NCI-H2196 (cell line): ENCODE measurements around the gene AVP.

Experiments
- DNase-seq: peaks from one replicate; lab custom pipeline; 2025; ENCODE audit not compliant: unreplicated experiment; lab: John Stamatoyannopoulos, UW

AVP gene

GRCh38 chr20:3051385-3052019, 33.0 kb downstream of the AVP start:
- no peak for DNase-seq

GRCh38 chr20:3047486-3048419, 36.8 kb downstream of the AVP start:
- no peak for DNase-seq

GRCh38 chr20:3046677-3047462, 37.7 kb downstream of the AVP start:
- peak; percentile 33 for DNase-seq

GRCh38 chr20:3045816-3046676, 38.5 kb downstream of the AVP start, which contains the start of gene MRPS26:
TSS of gene MRPS26 (plus strand) at chr20:3046052. CDS start at chr20:3046069, 17 bp downstream.
- DNase-seq: peak; percentile 91

GRCh38 chr20:3045042-3045815, 39.3 kb downstream of the AVP start:
- DNase-seq: peak; percentile 84

GRCh38 chr20:3044336-3044965, 40.1 kb downstream of the AVP start:
- no peak for DNase-seq

GRCh38 chr20:3043322-3043721, 41.2 kb downstream of the AVP start, which contains the start of gene GNRH2:
TSS of gene GNRH2 (plus strand) at chr20:3043622. CDS start at chr20:3044415, 793 bp downstream.
- no peak for DNase-seq

- DNase-seq: no peak
These were observed 41.9 kb downstream of the AVP start for GRCh38 chr20:3042625-3043024.

- DNase-seq: no peak
These were observed 42.6 kb downstream of the AVP start for GRCh38 chr20:3041854-3042409.

GRCh38 chr20:3040086-3040485, 44.4 kb downstream of the AVP start:
- DNase-seq: no peak

- no peak for DNase-seq
These were observed 45.1 kb downstream of the AVP start for GRCh38 chr20:3039426-3039825.

GRCh38 chr20:3038454-3038853, 46.1 kb downstream of the AVP start:
- no peak for DNase-seq

- no peak for DNase-seq
These were observed 46.9 kb downstream of the AVP start for GRCh38 chr20:3037654-3038053.

- no peak for DNase-seq
These were observed 51.9 kb downstream of the AVP start for GRCh38 chr20:3032624-3033023.
